Breast epithelium (tissue), 3 donors: Measurements from ENCODE around the gene MYO1H.

Source experiments
- CTCF ChIP-seq, 3 donors: fragments of 450-650 bp; IDR thresholded peaks; one replicate each; pipeline ENCODE4 v1.5.1; 2016 to 2017; ENCODE audit warnings: antibody characterized with exemption in 3 of 3, mild to moderate bottlenecking in 3 of 3, moderate library complexity in 3 of 3
- POLR2A ChIP-seq: fragments of 450-650 bp; IDR thresholded peaks from one replicate; pipeline ENCODE4 v1.6.1; 2016; ENCODE audit warnings: antibody characterized with exemption, mild to moderate bottlenecking, moderate library complexity

- no peak for TF ChIP-seq POLR2A
- TF ChIP-seq CTCF (IDR thresholded peaks at IDR 0.05) = no peak
Observed at GRCh38 chr12:109334887-109335286, 12.8 kb upstream of the MYO1H start.
